Pancreas (tissue), 10 donors: ENCODE measurements around the gene LSM11. TPM values are rescaled to one million over a fixed set of nuclear protein-coding genes. Genes with fewer than 3 reads are reported as not detected.

ENCODE experiments used
- ATAC-seq, 4 donors: fragments of 200-7000 bp; cut with Tn5 transposase; one replicate each; pipeline versions ENCODE4 v1.8.0 to v1.9.1; 2020; ENCODE audit warnings: mild to moderate bottlenecking in 4 of 4, moderate library complexity in 4 of 4
- DNase-seq, 6 donors: peaks; one replicate each; pipeline ENCODE4 v3.0.0-alpha.2; 2020
- FAIRE-seq: peaks from 2 replicates; lab custom pipeline; 2012; peaks lifted over from hg19 to GRCh38; lab: Jason Lieb, UNC
- H3K27ac ChIP-seq, 4 donors: fragments of 200-600 bp; sonication (generic); 1 replicate in 3 of 4; 2 replicates in 1 of 4; pipeline versions ENCODE4 v1.5.0 to v1.8.0; 2020
- H3K27me3 ChIP-seq, 4 donors: fragments of 200-600 bp; one replicate each; pipeline ENCODE4 v1.8.0; 2021
- H3K36me3 ChIP-seq, 3 donors: fragments of 200-600 bp; sonication (generic) in 1 of 3; one replicate each; pipeline versions ENCODE4 v1.5.0 to v1.8.0; 2020 to 2021
- H3K4me1 ChIP-seq, 3 donors: fragments of 200-600 bp; one replicate each; pipeline ENCODE4 v1.8.0; 2021
- H3K4me3 ChIP-seq, 4 donors: fragments of 200-600 bp; sonication (generic) in 2 of 4; one replicate each; pipeline versions ENCODE4 v1.5.0 to v1.8.0; 2020 to 2021
- H3K9me3 ChIP-seq, 4 donors: fragments of 200-600 bp; one replicate each; pipeline ENCODE4 v1.8.0; 2021
- WGBS, 2 donors: extraction: QIAGEN DNeasy Blood & Tissue Kit; methylation state at CpG; one replicate each; pipeline ENCODE4 v1.1.7; 2013; 5-methylcytosine and 5-hydroxymethylcytosine counted together
- intact Hi-C, 3 donors: fragments of 100-400 bp; cut with DNase I; formaldehyde crosslinking; loops; one replicate each; pipeline versions ENCODE4 v1.11.1 to v1.14.2; 2022
- polyA plus RNA-seq, 2 donors: library from polyadenylated mRNA; stranded (reverse); fragments of 200-250 nt; gene quantifications; one replicate each; pipeline ENCODE4 v1.2.3, GENCODE V29; 2013
- total RNA-seq, 6 donors: library from RNA; stranded (reverse); fragmentation: NEBNext Ultra II Directional in 4 of 6; extraction: Animal tissue kit (Norgen Biotek cat#: 25700) in 4 of 6; gene quantifications; one replicate each; pipeline versions ENCODE4 v1.2.1 to v1.2.4, GENCODE V29; 2021 to 2023
- TF ChIP-seq, protein P1 (sequence below), 4 donors: fragments of 200-600 bp; sonication (generic) in 3 of 4; IDR thresholded peaks; one replicate each; pipeline versions ENCODE4 v1.5.0 to v1.8.0; 2021; ENCODE audit warnings: antibody characterized with exemption in 4 of 4
- donor health status: healthy with polysubstance abuse.
- donor health status: DM: no; HTN: no; CAD: no; lungs with moderate emphysema.
- donor health status: DM: no; HTN: no; CAD: no.
- donor health status: control.
- donor health status: control.
- donor health status: Bipolar disorder and iron deficiency.
- donor health status: DM: yes; HTN: yes; CAD: no.
- donor health status: DM: no; HTN: no; CAD: no.
- donor health status: DM: no; HTN: no; CAD: no.
- donor health status: DM: yes; HTN: yes; CAD: no.

LSM11 gene
- total and polyA plus RNA-seq, 8 donors = 0.57 to 2.7 (median 1.6) TPM

DNA sequence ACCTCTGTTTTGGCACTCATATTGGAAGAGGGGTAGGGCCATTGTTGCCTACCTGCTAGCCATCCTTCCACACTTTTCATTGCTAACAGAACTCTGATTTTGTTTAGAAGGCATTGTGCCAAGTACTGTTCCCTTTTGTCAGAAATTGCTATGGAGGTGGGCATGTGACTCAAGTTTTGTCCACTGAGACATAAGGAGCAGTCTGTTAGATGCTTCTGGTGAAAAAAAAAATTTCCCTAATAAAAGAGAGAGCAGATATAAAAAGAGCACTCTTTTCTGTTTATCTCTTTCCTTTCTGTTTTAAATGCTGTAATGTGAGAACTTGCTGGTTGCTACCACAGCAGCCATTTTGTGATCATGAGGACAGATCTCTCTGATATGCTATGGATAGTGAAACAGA, 34.2 kb upstream of the LSM11 start:
- H3K27ac ChIP-seq = no peak overlapping the region

DNA sequence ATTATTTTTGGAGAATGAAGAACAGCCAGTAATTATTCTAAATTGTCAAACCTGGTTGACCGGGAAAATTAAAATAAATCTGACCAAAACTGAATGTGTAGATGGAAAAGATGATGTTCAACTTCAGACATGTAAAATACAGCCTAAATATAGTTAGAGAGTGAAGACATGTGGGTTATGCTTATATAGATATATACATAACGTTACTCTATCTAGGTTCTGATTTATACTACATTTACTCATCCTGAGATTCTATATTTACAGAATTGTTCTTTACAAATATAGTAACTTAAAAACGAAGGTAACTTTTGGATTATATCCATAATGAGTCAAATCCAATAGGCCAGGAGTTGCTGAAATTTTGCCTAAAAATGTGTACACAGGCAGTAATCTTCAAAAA, 33.1 kb upstream of the LSM11 start:
- intact Hi-C loops = no loop called here
- 56 to 61% methylated on average over 3 of the region's 3 CpGs for WGBS, 2 donors
- H3K4me3 ChIP-seq = no peak overlapping the region
- TF ChIP-seq, protein P1, sequence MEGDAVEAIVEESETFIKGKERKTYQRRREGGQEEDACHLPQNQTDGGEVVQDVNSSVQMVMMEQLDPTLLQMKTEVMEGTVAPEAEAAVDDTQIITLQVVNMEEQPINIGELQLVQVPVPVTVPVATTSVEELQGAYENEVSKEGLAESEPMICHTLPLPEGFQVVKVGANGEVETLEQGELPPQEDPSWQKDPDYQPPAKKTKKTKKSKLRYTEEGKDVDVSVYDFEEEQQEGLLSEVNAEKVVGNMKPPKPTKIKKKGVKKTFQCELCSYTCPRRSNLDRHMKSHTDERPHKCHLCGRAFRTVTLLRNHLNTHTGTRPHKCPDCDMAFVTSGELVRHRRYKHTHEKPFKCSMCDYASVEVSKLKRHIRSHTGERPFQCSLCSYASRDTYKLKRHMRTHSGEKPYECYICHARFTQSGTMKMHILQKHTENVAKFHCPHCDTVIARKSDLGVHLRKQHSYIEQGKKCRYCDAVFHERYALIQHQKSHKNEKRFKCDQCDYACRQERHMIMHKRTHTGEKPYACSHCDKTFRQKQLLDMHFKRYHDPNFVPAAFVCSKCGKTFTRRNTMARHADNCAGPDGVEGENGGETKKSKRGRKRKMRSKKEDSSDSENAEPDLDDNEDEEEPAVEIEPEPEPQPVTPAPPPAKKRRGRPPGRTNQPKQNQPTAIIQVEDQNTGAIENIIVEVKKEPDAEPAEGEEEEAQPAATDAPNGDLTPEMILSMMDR (IDR thresholded peaks at IDR 0.05) = no peak
- no peaks in the 10 kb centered on the region for H3K27me3 ChIP-seq
- H3K9me3 ChIP-seq = no peaks in the 10 kb centered on the region
- H3K27ac ChIP-seq = no peak overlapping the region
- DNase-seq = no peak
- H3K4me1 ChIP-seq = no peaks in the 10 kb centered on the region
- no peak for FAIRE-seq
- ATAC-seq = no peak
- no peaks in the 10 kb centered on the region for H3K36me3 ChIP-seq

More for the DNA sequence above, 34.2 kb upstream of the LSM11 start:
- Histone ChIP-seq H3K36me3 (no peaks in the 10 kb centered on the region), H3K27me3 (no peaks in the 10 kb centered on the region), H3K9me3 (no peaks in the 10 kb centered on the region), H3K4me3 (no peak overlapping the region), H3K4me1 (no peaks in the 10 kb centered on the region)
- DNase-seq (no peak), ATAC-seq (no peak), FAIRE-seq (no peak)
- TF ChIP-seq, protein P1 (IDR thresholded peaks at IDR 0.05) = no peak
- intact Hi-C loops = no loop called here

DNA sequence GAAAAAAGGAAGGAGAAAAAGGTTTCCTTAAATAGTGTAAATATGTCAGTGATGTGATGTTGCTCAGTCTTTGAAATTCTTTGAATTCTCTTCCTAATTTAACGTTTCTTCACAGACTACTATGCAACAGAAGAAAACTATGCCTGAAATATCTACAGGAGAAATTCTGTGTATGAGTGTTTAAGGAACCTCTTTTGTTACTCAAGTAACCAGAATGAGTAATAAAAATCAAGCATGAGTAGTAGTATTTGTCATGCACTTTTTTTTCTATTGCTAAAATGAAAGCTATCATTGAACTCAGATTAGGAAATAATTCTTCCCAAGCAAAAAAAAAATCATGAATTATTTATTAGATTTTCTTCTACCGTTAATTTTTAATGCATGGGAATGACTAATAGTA, 32.6 kb upstream of the LSM11 start:
- Histone ChIP-seq H3K9me3 (no peaks in the 10 kb centered on the region), H3K27me3 (no peaks in the 10 kb centered on the region), H3K4me3 (no peak overlapping the region), H3K36me3 (no peaks in the 10 kb centered on the region), H3K27ac (no peak overlapping the region), H3K4me1 (no peaks in the 10 kb centered on the region)
- intact Hi-C loops = no loop called here
- FAIRE-seq (no peak), ATAC-seq (no peak), DNase-seq (no peak)
- TF ChIP-seq, protein P1 (IDR thresholded peaks at IDR 0.05) = no peak
- WGBS, 2 donors = 39 to 43% methylated on average over 2 of the region's 2 CpGs

DNA sequence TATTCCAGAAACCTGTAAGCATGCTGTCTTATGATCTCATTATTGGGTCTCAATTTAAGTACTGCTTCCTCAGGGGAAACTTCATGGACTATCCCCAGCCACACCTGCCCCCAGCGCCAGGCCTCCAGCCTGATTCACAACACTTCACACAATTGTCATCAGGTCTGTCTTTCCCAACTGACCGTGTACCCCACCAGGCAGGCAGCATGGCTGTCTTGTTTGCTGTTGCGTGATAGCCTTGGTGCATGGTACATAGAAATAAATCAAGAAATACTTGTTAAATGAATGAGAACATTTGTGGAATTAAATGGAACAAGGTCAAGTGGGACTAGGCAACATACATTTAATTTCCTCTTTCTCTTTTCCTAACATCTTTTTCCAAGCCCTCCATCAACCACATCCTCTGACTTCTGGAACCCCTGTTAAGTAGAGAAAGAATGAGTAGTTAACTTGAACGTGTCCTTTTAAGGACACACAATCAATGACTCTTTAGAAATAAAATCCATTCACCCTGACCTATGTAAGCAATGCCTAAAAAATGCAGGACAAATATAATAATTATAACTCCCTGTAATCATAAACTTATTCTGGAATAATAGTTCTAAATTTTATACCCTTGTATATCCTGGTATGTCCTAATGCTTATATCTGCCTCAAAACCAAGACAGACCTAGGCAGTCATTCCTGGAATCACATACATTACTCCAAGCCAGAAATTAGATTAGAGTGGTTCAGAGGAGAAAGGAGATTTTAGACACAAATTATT, 29.5 kb upstream of the LSM11 start:
- intact Hi-C loops = no loop called here

DNA sequence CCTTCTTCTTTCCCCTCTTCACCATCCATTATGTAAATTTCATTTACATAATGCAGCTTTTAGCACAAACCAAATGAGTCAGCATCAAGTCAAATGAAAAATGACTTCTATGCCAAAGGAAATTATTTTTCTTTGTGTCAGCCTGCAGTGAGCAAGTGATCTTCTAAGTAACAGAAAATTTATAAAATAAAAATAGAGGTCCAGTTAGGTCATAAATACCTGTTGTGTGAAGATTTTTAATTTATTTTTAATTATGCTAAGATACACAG, 29.0 kb upstream of the LSM11 start:
- Histone ChIP-seq H3K27me3 (no peaks in the 10 kb centered on the region), H3K4me3 (no peak overlapping the region), H3K36me3 (no peaks in the 10 kb centered on the region), H3K4me1 (no peaks in the 10 kb centered on the region), H3K9me3 (no peaks in the 10 kb centered on the region), H3K27ac (no peak overlapping the region)
- no peak for FAIRE-seq
- TF ChIP-seq, protein P1 (IDR thresholded peaks at IDR 0.05) = no peak
- intact Hi-C loops = no loop called here
- no peak for DNase-seq
- ATAC-seq = no peak

More for the DNA sequence above, 29.5 kb upstream of the LSM11 start:
- Histone ChIP-seq H3K4me3 (no peak overlapping the region), H3K27ac (no peak overlapping the region), H3K27me3 (no peaks in the 10 kb centered on the region), H3K9me3 (no peaks in the 10 kb centered on the region), H3K36me3 (no peaks in the 10 kb centered on the region), H3K4me1 (no peaks in the 10 kb centered on the region)
- TF ChIP-seq, protein P1 (IDR thresholded peaks at IDR 0.05) = no peak
- 72 to 82% methylated on average over 4 of the region's 4 CpGs for WGBS, 2 donors
- no peak for ATAC-seq
- no peak for FAIRE-seq
- DNase-seq = no peak
